Lung (tissue), 12 donors: Measurements from ENCODE around the gene PGM3. TPM values are rescaled to one million over a fixed set of nuclear protein-coding genes. Genes with fewer than 3 reads are reported as not detected.

Experiments
- ATAC-seq: fragments of 200-7000 bp; cut with Tn5 transposase; one replicate; pipeline ENCODE4 v1.9.1; 2020; ENCODE audit warnings: moderate number of reproducible peaks; ENCODE audit not compliant: insufficient read depth, low FRiP score
- DNase-seq, 3 donors: peaks; one replicate each; pipeline ENCODE4 v3.0.0-alpha.2; 2013 to 2017
- H3K27ac ChIP-seq, 2 donors: one replicate each; pipeline ENCODE4 v1.5.1; 2013; ENCODE audit warnings: mild to moderate bottlenecking in 2 of 2, moderate library complexity in 2 of 2, control low read depth in 1 of 2, inconsistent platforms in 1 of 2, low read depth in 1 of 2, low read length in 1 of 2
- H3K27me3 ChIP-seq, 3 donors: one replicate each; pipeline ENCODE4 v1.5.1; 2013; ENCODE audit warnings: low read length in 2 of 3; ENCODE audit not compliant: control insufficient read depth in 3 of 3, insufficient read depth in 3 of 3
- H3K36me3 ChIP-seq, 4 donors: one replicate each; pipeline ENCODE4 v1.5.1; 2013; ENCODE audit warnings: low read length in 4 of 4, mild to moderate bottlenecking in 1 of 4, moderate library complexity in 1 of 4; ENCODE audit not compliant: control insufficient read depth in 4 of 4, insufficient read depth in 4 of 4
- H3K4me1 ChIP-seq, 5 donors: one replicate each; pipeline ENCODE4 v1.5.1; 2013; ENCODE audit warnings: low read length in 5 of 5, mild to moderate bottlenecking in 2 of 5, moderate library complexity in 1 of 5; ENCODE audit not compliant: control insufficient read depth in 5 of 5, insufficient read depth in 5 of 5
- H3K4me3 ChIP-seq: one replicate; pipeline ENCODE4 v1.5.1; 2013; ENCODE audit warnings: mild to moderate bottlenecking, control low read depth, moderate library complexity
- H3K9ac ChIP-seq, 2 donors: one replicate each; pipeline ENCODE4 v1.5.1; 2013; ENCODE audit warnings: low read length in 2 of 2, control low read depth in 1 of 2; ENCODE audit not compliant: insufficient read depth in 1 of 2
- H3K9me3 ChIP-seq, 4 donors: one replicate each; pipeline ENCODE4 v1.5.1; 2013; ENCODE audit warnings: low read length in 3 of 4, mild to moderate bottlenecking in 1 of 4, moderate library complexity in 1 of 4; ENCODE audit not compliant: control insufficient read depth in 4 of 4, insufficient read depth in 3 of 4
- WGBS, 2 donors: extraction: QIAGEN DNeasy Blood & Tissue Kit; methylation state at CpG; one replicate each; pipeline ENCODE4 v1.1.7; 2013; 5-methylcytosine and 5-hydroxymethylcytosine counted together
- polyA plus RNA-seq, 2 donors: library from polyadenylated mRNA; stranded (reverse); fragments of 200-250 nt; gene quantifications; one replicate each; pipeline ENCODE4 v1.2.1, GENCODE V29; 2013
- total RNA-seq, 2 donors: library from RNA; depleted of rRNA in 1 of 2; stranded (reverse); fragments of >200 nt in 1 of 2; gene quantifications; one replicate each; pipeline ENCODE4 v1.2.1, GENCODE V29; 2014 to 2021
- TF ChIP-seq, protein P1 (sequence below): IDR thresholded peaks from 2 replicates; pipeline ENCODE4 v1.5.1; 2012; ENCODE audit warnings: mild to moderate bottlenecking; ENCODE audit errors: control extremely low read depth, extremely low read depth
- donor health status: control.
- donor health status: control.
- donor health status: Bipolar disorder and iron deficiency.
- donor health status: healthy.
- donor health status: DM: yes; HTN: yes; CAD: no.

PGM3 gene
- total and polyA plus RNA-seq, 4 donors, result 10.0 to 57.9 (median 30.3) TPM

DNA sequence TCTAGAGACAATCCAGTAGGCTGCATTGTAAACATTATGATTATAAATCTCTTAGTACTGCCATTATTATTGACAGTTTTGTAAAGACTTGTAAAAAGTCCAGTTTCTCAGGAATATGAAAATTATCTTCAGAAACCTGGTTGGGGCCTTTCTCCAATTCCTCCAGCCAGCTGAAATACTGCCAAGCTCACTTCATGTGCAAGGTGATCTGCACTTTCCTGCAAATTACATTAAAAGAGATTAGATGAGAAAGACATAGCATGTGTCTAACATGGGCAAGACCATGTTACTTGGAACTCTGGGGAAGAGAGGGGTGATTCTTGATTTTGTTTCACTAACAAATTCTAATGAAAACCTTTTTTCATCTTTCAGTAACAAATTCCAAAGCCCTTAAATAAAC is 24.0 kb downstream of the PGM3 start:
- TF ChIP-seq, protein P1, sequence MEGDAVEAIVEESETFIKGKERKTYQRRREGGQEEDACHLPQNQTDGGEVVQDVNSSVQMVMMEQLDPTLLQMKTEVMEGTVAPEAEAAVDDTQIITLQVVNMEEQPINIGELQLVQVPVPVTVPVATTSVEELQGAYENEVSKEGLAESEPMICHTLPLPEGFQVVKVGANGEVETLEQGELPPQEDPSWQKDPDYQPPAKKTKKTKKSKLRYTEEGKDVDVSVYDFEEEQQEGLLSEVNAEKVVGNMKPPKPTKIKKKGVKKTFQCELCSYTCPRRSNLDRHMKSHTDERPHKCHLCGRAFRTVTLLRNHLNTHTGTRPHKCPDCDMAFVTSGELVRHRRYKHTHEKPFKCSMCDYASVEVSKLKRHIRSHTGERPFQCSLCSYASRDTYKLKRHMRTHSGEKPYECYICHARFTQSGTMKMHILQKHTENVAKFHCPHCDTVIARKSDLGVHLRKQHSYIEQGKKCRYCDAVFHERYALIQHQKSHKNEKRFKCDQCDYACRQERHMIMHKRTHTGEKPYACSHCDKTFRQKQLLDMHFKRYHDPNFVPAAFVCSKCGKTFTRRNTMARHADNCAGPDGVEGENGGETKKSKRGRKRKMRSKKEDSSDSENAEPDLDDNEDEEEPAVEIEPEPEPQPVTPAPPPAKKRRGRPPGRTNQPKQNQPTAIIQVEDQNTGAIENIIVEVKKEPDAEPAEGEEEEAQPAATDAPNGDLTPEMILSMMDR, result no peak
- DNase-seq, result no peak
- no peaks in the 10 kb centered on the region for H3K9me3 ChIP-seq
- H3K4me3 ChIP-seq, result no peak overlapping the region
- peaks cover 20 to 71% (median 41%) of the 10 kb centered on the region in 4 donors for H3K36me3 ChIP-seq
- no peaks in the 10 kb centered on the region for H3K4me1 ChIP-seq
- H3K9ac ChIP-seq, result no peak overlapping the region
- ATAC-seq, result no peak
- no peaks in the 10 kb centered on the region for H3K27me3 ChIP-seq
- no peak overlapping the region for H3K27ac ChIP-seq

DNA sequence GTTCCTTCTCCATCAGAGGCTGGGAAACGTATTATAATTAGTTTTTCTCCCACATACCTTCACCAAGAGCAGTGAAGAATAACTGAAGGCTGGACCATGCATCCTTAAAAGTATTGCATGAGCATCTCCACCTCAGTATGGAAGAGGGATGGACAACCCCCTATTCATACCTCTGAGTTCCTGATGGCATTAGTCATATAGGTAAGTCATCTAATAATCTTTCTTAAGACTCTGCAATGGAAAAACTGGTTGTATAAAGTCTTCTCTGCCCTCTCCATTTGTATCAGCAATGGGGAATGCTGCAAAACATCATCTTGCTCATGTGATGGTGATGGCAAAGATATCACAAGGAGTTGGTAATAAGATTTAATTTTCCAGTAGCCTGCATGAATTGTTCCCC is 24.5 kb downstream of the PGM3 start:
- Histone ChIP-seq H3K4me1 (no peaks in the 10 kb centered on the region), H3K27me3 (no peaks in the 10 kb centered on the region), H3K9me3 (no peaks in the 10 kb centered on the region), H3K4me3 (no peak overlapping the region), H3K27ac (no peak overlapping the region), H3K36me3 (peaks cover 20 to 69% (median 42%) of the 10 kb centered on the region in 4 donors), H3K9ac (no peak overlapping the region)
- DNase-seq, result no peak
- TF ChIP-seq, protein P1, result no peak
- WGBS, 2 donors, result 87 to 96% methylated on average over 1 of the region's 1 CpG
- ATAC-seq, result no peak

DNA sequence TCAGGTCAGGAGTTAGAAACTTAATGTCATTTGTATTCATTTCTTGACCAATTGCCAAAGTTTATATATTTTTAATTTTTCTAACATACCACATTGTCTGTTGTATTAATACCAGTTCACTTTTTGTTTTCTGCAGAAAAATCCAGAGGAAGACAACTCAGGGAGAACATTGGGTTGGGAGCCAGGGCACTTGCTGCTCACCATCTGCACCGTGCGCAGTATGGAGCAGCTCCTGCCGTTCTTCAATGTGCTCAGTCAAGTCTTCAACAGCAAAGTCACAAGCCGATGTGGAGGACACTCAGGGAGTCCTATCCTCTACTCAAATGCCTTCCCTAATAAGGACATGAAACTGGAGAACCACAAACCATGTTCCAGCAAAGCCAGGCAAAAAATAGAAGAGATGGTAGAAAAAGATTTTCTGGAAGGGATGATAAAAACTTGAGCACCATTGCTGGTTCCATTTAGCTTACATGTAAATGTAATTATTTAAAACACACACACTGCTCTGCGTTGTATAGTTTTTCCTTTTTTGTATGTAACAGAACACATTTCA is 25.3 kb downstream of the PGM3 start:
- peaks cover 19 to 63% (median 38%) of the 10 kb centered on the region in 4 donors for H3K36me3 ChIP-seq

More for the DNA sequence above, 25.3 kb downstream of the PGM3 start:
- Histone ChIP-seq H3K4me1 (no peaks in the 10 kb centered on the region), H3K9ac (no peak overlapping the region), H3K27me3 (no peaks in the 10 kb centered on the region), H3K9me3 (no peaks in the 10 kb centered on the region), H3K27ac (no peak overlapping the region), H3K4me3 (no peak overlapping the region)
- TF ChIP-seq, protein P1, result no peak
- DNase-seq (no peak), ATAC-seq (no peak)
- 92 to 94% methylated on average over 5 of the region's 5 CpGs for WGBS, 2 donors
